ENCODE measurements around the gene MAPK8IP3.

Gene MAPK8IP3

GRCh38 chr16:1775006-1775845 lies 69.2 kb downstream of the MAPK8IP3 start:
- no peak for DNase-seq

DNA sequence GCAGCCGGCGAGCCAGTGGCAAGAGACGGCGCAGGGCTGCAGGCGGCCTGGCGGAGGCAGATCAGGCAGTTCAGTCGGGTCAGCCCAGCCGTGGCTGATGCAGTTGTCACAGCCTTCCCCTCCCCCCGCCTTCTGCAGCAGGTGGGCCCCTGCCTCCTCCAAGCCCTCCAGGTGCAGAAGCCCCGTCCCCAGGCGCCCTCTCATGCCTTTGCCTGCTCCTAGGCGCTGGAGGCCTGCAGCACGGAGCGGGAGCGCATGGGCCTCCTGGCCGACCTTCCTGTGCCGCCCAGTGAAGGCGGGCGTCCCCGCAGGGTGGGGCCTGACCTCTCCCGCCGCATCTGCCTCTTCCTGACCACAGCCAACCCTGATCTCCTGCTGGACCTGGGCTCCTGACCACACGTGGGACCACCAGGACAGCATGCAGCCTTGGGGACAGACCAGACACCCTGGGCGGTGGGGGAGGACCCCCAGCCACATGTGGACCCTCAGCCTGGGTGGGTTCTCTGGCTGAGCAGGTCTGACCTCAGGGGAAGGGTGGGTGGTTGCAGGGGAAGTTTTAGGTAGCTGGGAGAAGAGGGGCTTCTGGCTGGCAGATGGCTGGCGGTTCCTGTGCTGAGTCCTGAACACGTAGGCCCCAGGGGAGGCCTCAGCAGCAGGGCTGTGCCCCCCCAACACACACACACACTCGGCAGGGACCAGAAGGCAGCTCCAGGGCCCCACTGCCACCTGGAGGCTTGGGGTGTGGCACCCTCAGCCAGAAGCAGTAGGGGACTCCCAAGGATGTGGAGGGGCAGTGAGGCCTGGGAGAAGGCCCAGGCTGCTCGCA lies 70.1 kb downstream of the MAPK8IP3 start:
- DNase-seq: no peak

- DNase-seq: no peak
Measured at GRCh38 chr16:1776672-1776955, 70.6 kb downstream of the MAPK8IP3 start.

GRCh38 chr16:1776991-1777374 lies 71.0 kb downstream of the MAPK8IP3 start:
- no peak for DNase-seq

- DNase-seq: no peak
Measured at GRCh38 chr16:1777375-1778199, 71.6 kb downstream of the MAPK8IP3 start.

DNA sequence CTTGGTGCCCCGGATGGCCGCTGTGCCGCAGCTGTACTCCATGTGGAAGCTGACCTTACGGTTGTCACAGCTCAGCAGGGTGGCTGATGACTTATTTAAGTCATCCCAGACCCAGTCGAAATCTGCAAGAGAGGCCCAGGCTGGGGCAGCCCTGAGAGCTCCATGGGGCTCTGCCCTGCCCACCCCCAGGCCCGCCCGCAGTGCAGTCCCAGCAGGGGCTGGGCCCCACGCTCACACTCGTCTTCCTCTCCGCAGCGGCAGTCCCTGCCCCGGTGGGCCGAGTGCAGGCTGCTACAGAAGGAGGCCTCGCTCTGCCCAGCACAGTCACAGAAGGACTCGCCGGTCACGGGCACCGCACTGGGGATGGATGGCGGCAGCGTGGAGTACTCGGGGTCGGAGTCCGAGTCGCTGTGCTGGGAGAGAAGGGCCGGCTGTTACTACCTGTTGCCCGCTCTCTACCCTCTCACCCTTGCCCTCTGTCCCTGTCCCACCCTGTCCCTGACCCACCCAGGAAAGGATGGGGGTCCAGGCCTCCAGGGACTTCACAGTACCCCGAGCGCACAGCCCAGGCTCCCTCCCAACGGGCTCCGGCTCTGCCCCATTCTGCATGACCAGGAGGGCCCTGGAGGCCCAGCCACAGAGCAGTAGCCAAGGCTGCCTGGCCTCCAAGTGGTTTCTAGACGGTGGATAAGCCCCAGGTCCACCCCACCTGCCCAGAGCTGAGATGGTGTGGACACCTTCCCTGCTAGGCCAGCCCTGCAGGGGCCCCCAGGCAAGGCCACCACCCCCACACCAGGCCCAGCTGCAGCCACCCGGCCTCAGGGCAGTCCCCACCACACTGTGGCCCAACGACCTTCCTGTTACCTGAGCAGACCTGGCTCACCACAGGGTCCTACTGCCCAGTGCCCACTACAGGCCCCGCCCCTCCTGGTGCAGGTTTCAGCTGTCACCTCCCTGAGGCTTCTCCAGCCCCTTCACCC lies 72.5 kb downstream of the MAPK8IP3 start:
- DNase-seq: no peak

- DNase-seq: no peak
Measured at GRCh38 chr16:1779234-1779701, 73.3 kb downstream of the MAPK8IP3 start.

- DNase-seq: no peak
Measured at GRCh38 chr16:1779741-1780676, 74.0 kb downstream of the MAPK8IP3 start.

GRCh38 chr16:1780677-1781072 lies 74.7 kb downstream of the MAPK8IP3 start:
- no peak for DNase-seq

DNA sequence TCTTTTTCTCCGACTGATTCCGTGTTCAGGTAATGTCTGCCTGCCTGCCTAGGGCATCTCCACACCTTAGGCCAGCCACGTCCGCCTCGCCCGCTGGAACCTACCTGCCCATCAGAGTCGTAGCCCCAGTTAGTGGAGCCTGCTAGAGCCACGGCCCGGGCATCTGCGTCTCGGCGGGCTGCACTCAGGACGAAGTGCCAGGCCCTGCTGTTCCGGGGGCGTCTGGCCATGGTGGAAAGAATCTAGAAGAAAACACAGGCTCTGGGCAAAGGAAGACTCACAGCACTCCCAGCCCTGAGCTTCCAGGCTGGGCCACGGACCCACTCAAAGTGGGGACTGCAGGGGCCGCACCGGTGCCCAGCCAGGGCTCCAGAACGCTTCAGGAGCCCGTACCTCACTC lies 75.3 kb downstream of the MAPK8IP3 start:
- DNase-seq: no peak

- DNase-seq: peak; percentile 40
Measured at GRCh38 chr16:1781758-1782407, 75.9 kb downstream of the MAPK8IP3 start.

GRCh38 chr16:1782408-1783264 lies 76.6 kb downstream of the MAPK8IP3 start, which contains the start of the genes NUBP2 and SPSB3:
Gene NUBP2, plus strand, starts transcription at chr16:1782960. Its CDS starts 61 bp downstream, at chr16:1783021.
Gene SPSB3, minus strand, starts transcription at chr16:1782571. Its CDS starts 1,088 bp downstream, at chr16:1781483.
- peak; percentile 98 for DNase-seq

- DNase-seq: no peak
Measured at GRCh38 chr16:1784977-1785845, 79.2 kb downstream of the MAPK8IP3 start.

DNA sequence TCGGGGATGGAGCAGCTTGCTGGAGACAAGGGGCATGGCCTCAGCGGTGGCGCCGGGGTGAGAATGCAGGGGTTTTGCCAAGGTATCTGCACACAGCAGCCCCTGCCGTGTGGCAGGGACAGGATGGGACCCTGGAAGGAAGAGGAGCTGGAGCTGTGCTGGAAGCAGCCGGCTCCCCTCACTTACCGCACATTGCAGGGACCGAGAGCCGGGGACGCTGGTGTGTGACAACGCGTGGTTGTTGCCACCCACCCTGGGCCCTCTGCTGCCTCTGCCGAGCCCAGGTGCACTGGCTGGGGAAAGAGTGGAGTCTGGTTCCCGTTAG lies 79.8 kb downstream of the MAPK8IP3 start:
- DNase-seq: no peak

DNA sequence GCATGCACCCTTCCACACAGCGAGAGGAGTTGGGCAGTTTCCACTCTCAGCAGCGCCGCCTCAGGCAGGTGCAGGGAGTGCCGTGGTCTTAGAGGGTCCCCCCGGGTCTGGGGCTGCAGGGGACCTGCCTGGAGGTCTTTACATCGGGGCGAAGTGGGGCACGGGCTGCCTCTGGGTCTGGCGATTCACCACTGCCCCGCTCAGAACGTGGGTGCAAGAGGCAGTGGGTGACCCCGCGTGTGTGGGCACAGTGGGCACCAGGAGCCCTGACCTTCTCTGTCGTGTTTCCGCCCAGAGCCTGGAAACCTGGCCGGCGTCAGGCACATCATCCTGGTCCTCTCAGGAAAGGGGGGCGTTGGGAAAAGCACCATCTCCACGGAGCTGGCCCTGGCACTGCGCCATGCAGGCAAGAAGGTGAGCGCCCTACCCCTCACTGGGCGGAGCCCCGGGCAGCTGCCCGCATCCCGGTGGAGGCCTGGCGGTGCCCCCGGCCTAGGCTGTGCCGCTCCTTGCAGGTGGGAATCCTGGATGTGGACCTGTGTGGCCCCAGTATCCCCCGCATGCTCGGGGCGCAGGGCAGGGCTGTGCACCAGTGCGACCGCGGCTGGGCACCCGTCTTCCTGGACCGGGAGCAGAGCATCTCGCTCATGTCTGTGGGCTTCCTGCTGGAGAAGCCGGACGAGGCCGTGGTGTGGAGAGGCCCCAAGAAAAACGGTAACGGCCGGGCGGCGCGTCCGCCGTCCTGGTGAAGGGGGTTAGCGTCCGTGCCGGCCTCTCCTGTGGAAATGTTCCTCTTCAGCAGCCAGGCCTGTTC lies 80.5 kb downstream of the MAPK8IP3 start:
- DNase-seq: no peak

- no peak for DNase-seq
Measured at GRCh38 chr16:1787056-1787321, 81.0 kb downstream of the MAPK8IP3 start.

- DNase-seq: no peak
Measured at GRCh38 chr16:1787322-1788094, 81.5 kb downstream of the MAPK8IP3 start.
